LHCN-M2 (cell line): Measurements from ENCODE around the gene NME4. TPM values are rescaled to one million over a fixed set of nuclear protein-coding genes. Genes with fewer than 3 reads are reported as not detected.

Experiments
- DNase-seq: peaks from one replicate; pipeline ENCODE4 v3.0.0-alpha.2; 2012; ENCODE audit warnings: low read depth
- total RNA-seq: library from RNA; depleted of rRNA; stranded (reverse); fragments of >200 nt; gene quantifications from 2 replicates; pipeline ENCODE4 v1.2.3, GENCODE V29; 2014; rRNA removed

Gene NME4
- total RNA-seq, 1 experiment from 2014 or later, result 142 TPM

DNA sequence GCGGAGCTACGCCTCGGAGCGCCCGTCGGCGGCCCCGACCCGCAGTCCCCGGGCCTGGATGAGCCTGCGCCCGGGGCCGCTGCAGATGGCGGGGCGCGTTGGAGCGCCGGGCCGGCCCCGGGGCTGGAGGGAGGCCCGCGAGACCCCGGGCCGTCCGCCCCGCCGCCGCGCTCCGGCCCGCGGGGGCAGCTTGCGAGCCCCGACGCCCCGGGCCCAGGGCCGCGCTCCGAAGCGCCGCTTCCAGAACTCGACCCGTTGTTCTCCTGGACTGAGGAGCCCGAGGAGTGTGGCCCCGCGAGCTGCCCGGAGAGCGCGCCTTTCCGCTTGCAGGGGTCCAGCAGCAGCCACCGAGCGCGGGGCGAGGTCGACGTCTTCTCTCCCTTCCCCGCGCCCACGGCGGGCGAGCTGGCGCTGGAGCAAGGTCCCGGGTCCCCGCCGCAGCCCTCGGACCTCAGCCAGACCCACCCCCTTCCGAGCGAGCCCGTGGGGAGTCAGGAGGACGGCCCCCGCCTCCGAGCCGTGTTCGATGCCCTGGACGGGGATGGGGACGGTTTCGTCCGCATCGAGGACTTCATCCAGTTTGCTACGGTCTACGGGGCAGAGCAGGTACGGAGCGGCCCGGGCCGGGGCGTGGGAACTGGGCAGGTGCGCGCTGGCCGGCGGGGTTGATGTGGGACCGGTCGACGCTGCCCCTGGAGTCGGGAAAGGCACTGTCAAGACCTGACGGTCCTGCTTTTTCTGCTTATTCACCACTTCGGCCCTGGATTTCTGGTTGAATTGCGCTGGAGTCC, 29.3 kb downstream of the NME4 start:
- no peak for DNase-seq

DNA sequence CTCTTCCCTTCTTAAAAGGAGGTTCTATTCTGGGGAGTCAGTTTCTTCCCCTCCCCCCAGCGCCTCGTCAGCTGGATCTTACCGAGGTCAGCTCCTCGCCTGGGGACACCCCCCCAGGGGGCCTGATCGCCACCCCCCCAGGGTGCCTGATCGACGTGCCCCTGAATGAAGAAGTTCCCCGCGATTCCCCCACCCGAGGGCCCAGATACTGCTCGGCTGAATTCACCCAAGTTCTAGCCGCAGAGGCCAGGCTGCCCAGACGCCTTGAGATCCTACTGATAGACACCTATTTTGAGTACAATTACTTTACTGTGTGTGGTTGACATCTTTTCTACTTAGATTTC, 29.9 kb downstream of the NME4 start:
- no peak for DNase-seq

DNA sequence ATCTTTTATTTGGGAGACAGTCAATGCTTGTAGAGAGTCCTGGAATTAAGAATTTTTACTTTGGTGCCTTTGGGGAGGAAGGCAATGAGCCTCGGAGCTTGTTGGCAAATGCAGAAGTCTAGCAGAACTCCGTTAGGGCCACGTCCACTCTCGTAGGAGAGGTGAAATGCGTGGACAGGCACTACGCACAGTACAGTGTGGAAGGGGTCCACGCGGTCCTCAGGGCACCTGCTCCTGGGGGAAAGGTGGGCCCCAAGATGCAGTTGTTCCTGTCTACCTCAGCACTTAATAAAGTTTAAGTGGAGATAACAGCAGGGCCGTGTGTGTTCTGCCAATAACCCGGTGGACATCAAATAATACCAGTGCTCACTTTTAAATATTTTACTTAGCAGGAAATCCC, 30.3 kb downstream of the NME4 start:
- DNase-seq, result no peak

DNA sequence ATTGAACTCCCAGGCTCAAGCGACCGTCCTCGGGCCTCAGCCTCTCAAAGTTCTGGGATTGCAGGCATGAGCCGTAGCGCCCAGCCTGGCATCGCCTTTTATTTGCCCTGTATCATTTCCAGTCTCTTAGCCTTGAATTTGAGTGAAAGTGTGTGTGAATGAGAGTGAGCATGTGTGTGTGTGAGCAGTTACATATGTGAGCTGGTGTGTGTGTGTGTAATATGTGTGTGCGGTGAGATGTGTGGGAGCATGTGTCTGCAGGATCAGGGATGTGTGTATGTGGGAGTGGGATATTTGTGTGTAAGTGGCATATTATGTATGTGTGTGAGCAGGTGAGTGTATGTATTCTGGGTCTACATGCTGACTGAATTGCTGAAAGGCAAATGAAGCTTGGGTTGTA, 33.9 kb downstream of the NME4 start:
- no peak for DNase-seq

DNA sequence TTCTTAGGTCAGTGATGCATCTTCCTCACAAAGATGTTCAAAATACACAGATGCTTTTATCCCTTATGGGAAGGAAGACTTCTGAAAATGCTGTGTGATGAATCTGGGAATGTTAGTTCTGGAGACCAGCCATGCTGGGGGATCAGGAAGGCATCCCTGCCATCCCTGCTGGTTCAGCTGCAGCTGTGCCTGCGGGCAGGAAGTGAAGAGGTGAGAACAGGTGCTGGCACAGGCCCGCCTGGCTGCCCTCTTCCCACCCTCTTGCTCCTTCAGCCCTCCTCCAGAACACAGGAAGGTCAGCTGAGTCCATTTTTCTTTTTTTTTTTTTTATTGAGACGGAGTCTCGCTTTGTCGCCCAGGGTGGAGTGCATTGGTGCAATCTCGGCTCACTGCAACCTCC, 43.6 kb downstream of the NME4 start:
- peak; percentile 98 for DNase-seq

DNA sequence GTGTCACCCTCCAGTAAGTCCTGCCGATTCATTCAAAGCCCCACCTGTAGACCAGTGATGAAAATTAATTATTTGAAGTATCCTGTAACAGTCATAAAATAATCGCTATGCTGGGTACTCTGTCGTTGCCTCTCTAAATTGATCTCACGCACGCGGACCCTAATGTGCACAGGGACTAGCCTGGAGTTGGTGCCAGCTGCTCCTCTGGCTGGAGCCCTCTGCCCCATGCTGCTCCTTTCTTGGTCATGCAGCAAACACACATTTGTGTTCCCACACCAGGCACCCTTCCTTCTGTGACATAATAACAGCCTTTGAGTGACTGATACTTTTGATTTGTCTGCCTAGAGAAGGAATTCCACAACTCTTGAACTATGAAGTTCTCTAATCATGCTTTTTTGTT, 44.4 kb downstream of the NME4 start:
- no peak for DNase-seq

DNA sequence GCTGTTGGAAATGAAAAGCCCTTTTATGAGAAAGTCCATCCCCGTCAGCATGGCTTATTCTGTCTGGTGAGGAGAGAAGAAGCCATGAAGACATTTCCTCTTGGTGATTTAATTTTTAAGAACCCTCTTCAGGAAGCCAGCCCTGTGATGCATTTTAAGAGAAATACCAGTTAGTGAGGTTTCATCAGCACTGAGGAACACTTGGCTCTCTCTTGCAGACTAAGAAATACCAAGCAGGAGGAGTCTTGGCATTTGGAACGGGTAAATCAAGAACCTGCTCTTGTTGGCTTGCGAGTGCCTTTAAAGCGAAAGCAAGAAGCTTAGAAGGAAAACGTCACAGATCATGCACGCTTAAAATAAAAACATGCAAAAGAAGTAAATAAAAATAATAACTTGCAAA, 46.0 kb downstream of the NME4 start:
- no peak for DNase-seq

DNA sequence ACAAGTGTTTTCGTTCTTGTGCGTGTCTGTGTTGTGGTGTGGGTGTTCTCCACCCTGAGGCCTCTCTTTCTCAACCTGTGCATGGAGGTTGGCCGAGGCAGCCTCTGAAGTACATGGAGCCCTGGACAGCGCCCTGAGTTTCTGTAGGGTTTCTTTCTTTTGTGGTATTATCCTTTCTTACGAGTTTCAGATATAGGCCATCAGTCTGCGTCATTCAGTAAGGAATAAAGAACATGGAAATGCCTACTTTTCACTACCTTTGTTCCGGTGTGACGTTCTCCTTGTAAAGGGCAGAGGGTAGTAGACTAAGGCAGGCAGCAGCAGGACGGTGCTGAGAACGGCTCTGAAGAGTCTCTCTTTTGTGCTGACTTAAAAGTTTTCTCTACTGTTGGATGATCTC, 47.0 kb downstream of the NME4 start:
- no peak for DNase-seq

DNA sequence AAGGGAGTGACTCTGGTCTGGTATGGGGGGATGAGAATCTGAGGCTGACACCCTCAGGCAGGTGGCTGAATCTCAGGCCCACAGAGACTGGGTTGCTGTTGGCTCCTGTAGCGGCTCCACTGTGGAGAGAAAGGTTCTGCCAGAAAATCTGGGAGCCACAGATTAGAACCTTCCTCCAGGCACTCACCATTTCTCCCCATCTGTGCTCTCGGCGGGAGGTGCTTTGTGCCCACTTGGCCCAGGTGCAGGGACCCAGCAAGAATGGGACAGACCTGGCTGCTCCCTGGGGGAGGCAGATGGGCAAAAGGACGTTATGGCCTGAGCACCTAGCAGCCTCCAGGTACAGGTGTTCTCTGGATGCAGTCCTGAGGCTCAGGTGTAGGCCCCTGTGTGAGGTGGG, 48.6 kb downstream of the NME4 start:
- no peak for DNase-seq

Other genes starting within 250 kb of the NME4 start
- not detected in 2 replicates for gene HBZ, start 244.6 kb upstream of the NME4 start, total RNA-seq
- not detected in 2 replicates for gene HBM, start 231.2 kb upstream of the NME4 start, total RNA-seq
- 0.77 TPM in 1 of 2 replicates, not detected in the other for gene HBA2, start 224.3 kb upstream of the NME4 start, total RNA-seq
- gene HBA1, start 220.5 kb upstream of the NME4 start, total RNA-seq, result not detected in 2 replicates
- 1.5 TPM in 1 of 2 replicates, not detected in the other for gene HBQ1, start 216.7 kb upstream of the NME4 start, total RNA-seq
- gene LUC7L, start 167.8 kb upstream of the NME4 start, total RNA-seq, result 51.2 and 56.2 TPM in 2 replicates
- 107 and 132 TPM in 2 replicates for gene FAM234A, start 162.4 kb upstream of the NME4 start, total RNA-seq
- gene RGS11, start 121.3 kb upstream of the NME4 start, total RNA-seq, result 0.96 and 1.1 TPM in 2 replicates
- gene ARHGDIG, start 116.6 kb upstream of the NME4 start, total RNA-seq, result not detected in 2 replicates
- 0.29 and 1.2 TPM in 2 replicates for gene PDIA2, start 114.0 kb upstream of the NME4 start, total RNA-seq
- gene AXIN1, start 44.5 kb upstream of the NME4 start, total RNA-seq, result 21.6 and 22.8 TPM in 2 replicates
- gene MRPL28, start 26.7 kb upstream of the NME4 start, total RNA-seq, result 135 and 156 TPM in 2 replicates
- 72.4 and 90.2 TPM in 2 replicates for gene PGAP6, start 15.2 kb upstream of the NME4 start, total RNA-seq
- 18.8 and 22.6 TPM in 2 replicates for gene DECR2, start 4.7 kb downstream of the NME4 start, total RNA-seq
- gene RAB11FIP3, start 28.4 kb downstream of the NME4 start, total RNA-seq, result 44.1 and 61.6 TPM in 2 replicates
- gene CAPN15, start 130.5 kb downstream of the NME4 start, total RNA-seq, result 66.5 and 71.1 TPM in 2 replicates
- 0.06 TPM in 1 of 2 replicates, not detected in the other for gene PRR35, start 163.2 kb downstream of the NME4 start, total RNA-seq
- 0.11 TPM in 1 of 2 replicates, not detected in the other for gene NHLRC4, start 169.8 kb downstream of the NME4 start, total RNA-seq
- 46.7 and 51.4 TPM in 2 replicates for gene PIGQ, start 172.8 kb downstream of the NME4 start, total RNA-seq
- gene RAB40C, start 192.9 kb downstream of the NME4 start, total RNA-seq, result 11.9 and 13.3 TPM in 2 replicates
- 0.06 TPM in 1 of 2 replicates, not detected in the other for gene WFIKKN1, start 233.8 kb downstream of the NME4 start, total RNA-seq
- gene METTL26, start 239.1 kb downstream of the NME4 start, total RNA-seq, result 132 and 145 TPM in 2 replicates
- gene MCRIP2, start 244.6 kb downstream of the NME4 start, total RNA-seq, result 19.7 and 20.2 TPM in 2 replicates